Gastrocnemius medialis (tissue), 4 donors: ENCODE data around the gene TCF4. TPM values are rescaled to one million over a fixed set of nuclear protein-coding genes. Genes with fewer than 3 reads are reported as not detected.

Experiments
- ATAC-seq, 2 donors: fragments of 150-250 bp; one replicate each; pipeline ENCODE4 v1.9.1; 2016
- DNase-seq, 2 donors: peaks; one replicate each; pipeline ENCODE4 v3.0.0-alpha.2; 2019
- H3K27ac ChIP-seq, 4 donors: fragments of 200-600 bp; sonication (generic); 1 replicate in 1 of 4; 2 replicates in 3 of 4; pipeline ENCODE4 v1.5.1; 2016 to 2018; ENCODE audit warnings: mild to moderate bottlenecking in 2 of 4, moderate library complexity in 1 of 4
- H3K27me3 ChIP-seq, 3 donors: fragments of 200-600 bp; sonication (generic) in 2 of 3; 1 replicate in 1 of 3; 2 replicates in 2 of 3; pipeline versions ENCODE4 v1.5.1 to v1.6.0; 2016 to 2019; ENCODE audit warnings: mild to moderate bottlenecking in 1 of 3, moderate library complexity in 1 of 3
- H3K36me3 ChIP-seq, 2 donors: fragments of 200-600 bp; sonication (generic) in 1 of 2; one replicate each; pipeline ENCODE4 v1.5.1; 2017 to 2018
- H3K4me1 ChIP-seq, 2 donors: fragments of 200-600 bp; sonication (generic) in 1 of 2; one replicate each; pipeline ENCODE4 v1.5.1; 2016 to 2017; ENCODE audit warnings: mild to moderate bottlenecking in 2 of 2
- H3K4me3 ChIP-seq, 4 donors: fragments of 200-600 bp; sonication (generic) in 3 of 4; 1 replicate in 1 of 4; 2 replicates in 3 of 4; pipeline ENCODE4 v1.5.1; 2016 to 2019; ENCODE audit warnings: mild to moderate bottlenecking in 2 of 4
- H3K9me3 ChIP-seq, 3 donors: fragments of 200-600 bp; sonication (generic) in 2 of 3; 1 replicate in 1 of 3; 2 replicates in 2 of 3; pipeline ENCODE4 v1.5.1; 2016 to 2019
- POLR2A ChIP-seq, 2 donors: fragments of 450-650 bp; IDR thresholded peaks; one replicate each; pipeline ENCODE4 v1.6.1; 2017; ENCODE audit warnings: antibody characterized with exemption in 2 of 2, mild to moderate bottlenecking in 2 of 2, moderate library complexity in 2 of 2
- in situ Hi-C, 4 donors: fragments of 200-750 bp; cut with MboI; loops; one replicate each; pipeline versions ENCODE4 v1.15.0 to v1.8.0; 2017; ENCODE audit warnings: low sequenced_read_pairs in 4 of 4
- intact Hi-C: fragments of 100-400 bp; cut with DNase I; formaldehyde crosslinking; loops from one replicate; pipeline ENCODE4 v1.15.1; 2023; ENCODE audit warnings: low total_unique reads
- total RNA-seq, 4 donors: library from RNA; depleted of rRNA; stranded (reverse); fragments of >200 nt; gene quantifications; one replicate each; pipeline versions ENCODE4 v1.1.0 to v1.2.3, GENCODE V29; 2016
- TF ChIP-seq, protein P1 (sequence below), 5 experiments: fragments of 450-650 bp in 3 of 5; fragments of 200-600 bp in 2 of 5; sonication (generic) in 2 of 5; IDR thresholded peaks in 4 of 5; conservative IDR thresholded peaks in 1 of 5; 1 replicate in 4 of 5; 2 replicates in 1 of 5; pipeline ENCODE4 v1.5.1; 2016 to 2019; ENCODE audit warnings: antibody characterized with exemption in 5 of 5, mild to moderate bottlenecking in 3 of 5, moderate library complexity in 3 of 5

Gene TCF4
- total RNA-seq, 4 donors from 2014 or later, result 40.3 to 60.6 (median 53.6) TPM

DNA sequence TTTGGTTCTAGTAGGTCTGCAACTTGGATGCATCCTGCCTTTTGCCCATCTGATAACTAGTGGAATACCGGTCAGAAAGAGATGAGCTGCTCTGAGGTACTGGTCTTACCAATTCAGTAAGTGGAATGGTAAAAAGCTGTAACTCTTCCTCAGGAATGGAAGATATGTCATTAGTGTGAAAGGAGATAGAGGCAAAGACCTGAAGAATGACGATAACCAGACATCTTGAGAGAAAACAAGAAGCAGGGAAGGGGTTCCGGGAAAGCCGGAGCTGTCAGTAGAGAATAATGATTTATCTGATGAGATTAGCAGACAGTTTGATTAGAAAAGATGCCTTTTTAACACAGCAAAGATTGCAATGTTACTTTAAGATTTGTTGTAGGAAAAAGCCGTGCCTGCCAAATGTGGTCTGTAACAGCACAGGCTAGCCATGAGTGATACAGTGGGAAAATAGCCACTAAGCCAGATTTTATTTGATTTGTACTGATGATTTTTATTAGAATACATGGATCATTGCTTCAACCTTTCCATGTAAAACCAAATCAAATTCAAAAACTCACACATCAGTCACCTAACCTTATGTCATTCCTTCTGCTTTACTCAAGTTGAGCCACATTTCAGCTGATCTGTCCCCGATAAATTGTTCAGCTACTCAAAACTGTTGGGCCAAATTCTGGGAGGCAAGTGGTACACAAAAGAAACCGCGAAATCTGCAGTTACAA lies 110.0 kb downstream of the TCF4 start:
- Histone ChIP-seq H3K36me3 (no peaks in the 10 kb centered on the region), H3K9me3 (no peaks in the 10 kb centered on the region), H3K4me3 (peak overlapping the region; percentile 53 to 72 (median 58)), H3K27me3 (no peaks in the 10 kb centered on the region), H3K27ac (peak overlapping the region; percentile 75 to 82 (median 78)), H3K4me1 (peaks cover 7 to 37% of the 10 kb centered on the region in 2 donors)
- no peak for TF ChIP-seq POLR2A (IDR thresholded peaks at IDR 0.05)
- TF ChIP-seq, protein P1, sequence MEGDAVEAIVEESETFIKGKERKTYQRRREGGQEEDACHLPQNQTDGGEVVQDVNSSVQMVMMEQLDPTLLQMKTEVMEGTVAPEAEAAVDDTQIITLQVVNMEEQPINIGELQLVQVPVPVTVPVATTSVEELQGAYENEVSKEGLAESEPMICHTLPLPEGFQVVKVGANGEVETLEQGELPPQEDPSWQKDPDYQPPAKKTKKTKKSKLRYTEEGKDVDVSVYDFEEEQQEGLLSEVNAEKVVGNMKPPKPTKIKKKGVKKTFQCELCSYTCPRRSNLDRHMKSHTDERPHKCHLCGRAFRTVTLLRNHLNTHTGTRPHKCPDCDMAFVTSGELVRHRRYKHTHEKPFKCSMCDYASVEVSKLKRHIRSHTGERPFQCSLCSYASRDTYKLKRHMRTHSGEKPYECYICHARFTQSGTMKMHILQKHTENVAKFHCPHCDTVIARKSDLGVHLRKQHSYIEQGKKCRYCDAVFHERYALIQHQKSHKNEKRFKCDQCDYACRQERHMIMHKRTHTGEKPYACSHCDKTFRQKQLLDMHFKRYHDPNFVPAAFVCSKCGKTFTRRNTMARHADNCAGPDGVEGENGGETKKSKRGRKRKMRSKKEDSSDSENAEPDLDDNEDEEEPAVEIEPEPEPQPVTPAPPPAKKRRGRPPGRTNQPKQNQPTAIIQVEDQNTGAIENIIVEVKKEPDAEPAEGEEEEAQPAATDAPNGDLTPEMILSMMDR (IDR thresholded peaks at IDR 0.05 in 4 of 5, conservative IDR thresholded peaks at IDR 0.05 in 1 of 5), result no peak
- DNase-seq (no peak), ATAC-seq (peak; percentile 10 to 23)
- in situ Hi-C loops, result no loop called here
- intact Hi-C loops, result loop anchor here (2.0 to 5.0 kb wide), 2 partner anchors 57 to 109 kb away; partner anchors contain the start of gene TCF4

DNA sequence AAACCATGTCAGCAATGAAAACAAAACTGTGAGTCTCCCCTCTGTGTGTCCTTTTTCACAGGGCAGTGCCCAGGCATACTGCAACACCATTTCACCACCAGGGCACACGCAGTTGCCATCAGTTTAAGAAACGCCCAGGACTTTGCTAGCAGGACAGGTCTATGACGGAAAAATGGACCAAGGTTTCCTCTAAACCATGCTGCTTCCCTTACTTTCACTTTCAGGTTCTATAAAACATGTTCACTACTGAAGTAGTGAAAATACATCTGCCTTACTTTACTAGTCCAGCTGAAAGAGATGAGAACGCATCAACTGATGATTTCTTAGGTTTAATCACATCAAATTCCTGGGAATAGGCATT lies 110.5 kb downstream of the TCF4 start:
- H3K36me3 ChIP-seq, result no peaks in the 10 kb centered on the region
- TF ChIP-seq POLR2A (IDR thresholded peaks at IDR 0.05), result no peak
- TF ChIP-seq, protein P1 (IDR thresholded peaks at IDR 0.05 in 4 of 5, conservative IDR thresholded peaks at IDR 0.05 in 1 of 5), result peak in 3 of 5 experiments; percentile 16 to 51 (median 43)
- in situ Hi-C loops (no loop called here), intact Hi-C loops (loop anchor here (5.0 kb wide), 1 partner anchor 110 kb away; the partner anchor contains the start of gene TCF4)
- H3K27ac ChIP-seq, result peak overlapping the region; percentile 75 to 82 (median 78)
- H3K9me3 ChIP-seq, result no peaks in the 10 kb centered on the region
- peak in 1 of 2 donors; percentile 48 for DNase-seq
- H3K4me1 ChIP-seq, result peaks cover 7 to 37% of the 10 kb centered on the region in 2 donors
- H3K27me3 ChIP-seq, result no peaks in the 10 kb centered on the region
- peak; percentile 70 to 90 for ATAC-seq
- H3K4me3 ChIP-seq, result peak overlapping the region; percentile 53 to 72 (median 58)

DNA sequence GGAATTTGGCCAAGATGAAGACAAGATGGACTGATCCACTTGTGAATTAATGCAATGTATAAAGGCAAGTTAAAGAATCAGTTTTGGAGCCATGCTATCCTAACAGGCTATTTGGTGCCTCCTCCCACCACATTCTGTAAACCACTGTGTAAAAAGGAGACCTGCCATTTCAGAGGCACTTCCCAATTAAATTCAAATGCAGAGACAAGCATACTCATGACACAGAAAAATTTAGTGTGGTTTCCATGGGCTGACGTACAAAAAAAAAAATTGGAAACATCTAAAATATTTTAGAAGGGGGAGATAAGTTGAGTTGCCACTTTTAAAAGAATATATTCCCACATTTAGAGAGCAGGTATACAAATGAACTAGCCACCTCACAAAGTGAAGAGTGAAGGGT lies 112.1 kb downstream of the TCF4 start:
- ATAC-seq (no peak), DNase-seq (no peak)
- no peaks in the 10 kb centered on the region for H3K27me3 ChIP-seq
- H3K9me3 ChIP-seq, result no peaks in the 10 kb centered on the region
- in situ Hi-C loops (no loop called here), intact Hi-C loops (loop anchor here (5.0 kb wide), 1 partner anchor 111 kb away; the partner anchor contains the start of gene TCF4)
- H3K36me3 ChIP-seq, result no peaks in the 10 kb centered on the region
- H3K4me3 ChIP-seq, result no peak overlapping the region
- peaks cover 16 to 44% of the 10 kb centered on the region in 2 donors for H3K4me1 ChIP-seq
- TF ChIP-seq, protein P1 (IDR thresholded peaks at IDR 0.05 in 4 of 5, conservative IDR thresholded peaks at IDR 0.05 in 1 of 5), result no peak
- no peak for TF ChIP-seq POLR2A (IDR thresholded peaks at IDR 0.05)
- H3K27ac ChIP-seq, result peak overlapping the region in 3 of 4 donors; percentile 77 to 82 (median 80)

DNA sequence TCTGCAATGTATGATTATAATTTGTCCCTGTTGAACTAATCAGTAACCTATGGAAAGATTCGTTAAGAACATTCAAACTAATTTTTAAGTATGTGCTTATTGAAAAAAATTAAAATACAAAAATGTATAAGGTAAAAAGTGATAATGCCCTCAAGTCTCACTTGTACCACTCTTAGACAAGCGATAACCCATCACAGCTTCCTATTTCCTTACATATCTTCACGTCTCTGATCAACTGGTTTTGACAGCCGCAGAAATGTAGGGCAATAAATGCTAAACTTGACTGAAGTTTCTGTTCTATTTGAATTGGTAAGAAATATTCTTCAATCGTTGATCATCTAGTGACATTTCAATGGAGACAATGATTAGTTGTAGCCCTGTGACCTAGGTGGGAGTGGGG lies 112.5 kb downstream of the TCF4 start:
- H3K4me1 ChIP-seq, result peaks cover 16 to 48% of the 10 kb centered on the region in 2 donors
- no peak overlapping the region for H3K27ac ChIP-seq
- DNase-seq (no peak), ATAC-seq (no peak)
- H3K36me3 ChIP-seq, result no peaks in the 10 kb centered on the region
- intact Hi-C loops (loop anchor here (5.0 kb wide), 1 partner anchor 112 kb away; the partner anchor contains the start of gene TCF4), in situ Hi-C loops (no loop called here)
- no peak for TF ChIP-seq POLR2A (IDR thresholded peaks at IDR 0.05)
- TF ChIP-seq, protein P1 (IDR thresholded peaks at IDR 0.05 in 4 of 5, conservative IDR thresholded peaks at IDR 0.05 in 1 of 5), result no peak
- H3K9me3 ChIP-seq, result no peaks in the 10 kb centered on the region
- no peaks in the 10 kb centered on the region for H3K27me3 ChIP-seq
- H3K4me3 ChIP-seq, result no peak overlapping the region
